ENCODE measurements around the gene RAMP3.

Gene RAMP3

DNA sequence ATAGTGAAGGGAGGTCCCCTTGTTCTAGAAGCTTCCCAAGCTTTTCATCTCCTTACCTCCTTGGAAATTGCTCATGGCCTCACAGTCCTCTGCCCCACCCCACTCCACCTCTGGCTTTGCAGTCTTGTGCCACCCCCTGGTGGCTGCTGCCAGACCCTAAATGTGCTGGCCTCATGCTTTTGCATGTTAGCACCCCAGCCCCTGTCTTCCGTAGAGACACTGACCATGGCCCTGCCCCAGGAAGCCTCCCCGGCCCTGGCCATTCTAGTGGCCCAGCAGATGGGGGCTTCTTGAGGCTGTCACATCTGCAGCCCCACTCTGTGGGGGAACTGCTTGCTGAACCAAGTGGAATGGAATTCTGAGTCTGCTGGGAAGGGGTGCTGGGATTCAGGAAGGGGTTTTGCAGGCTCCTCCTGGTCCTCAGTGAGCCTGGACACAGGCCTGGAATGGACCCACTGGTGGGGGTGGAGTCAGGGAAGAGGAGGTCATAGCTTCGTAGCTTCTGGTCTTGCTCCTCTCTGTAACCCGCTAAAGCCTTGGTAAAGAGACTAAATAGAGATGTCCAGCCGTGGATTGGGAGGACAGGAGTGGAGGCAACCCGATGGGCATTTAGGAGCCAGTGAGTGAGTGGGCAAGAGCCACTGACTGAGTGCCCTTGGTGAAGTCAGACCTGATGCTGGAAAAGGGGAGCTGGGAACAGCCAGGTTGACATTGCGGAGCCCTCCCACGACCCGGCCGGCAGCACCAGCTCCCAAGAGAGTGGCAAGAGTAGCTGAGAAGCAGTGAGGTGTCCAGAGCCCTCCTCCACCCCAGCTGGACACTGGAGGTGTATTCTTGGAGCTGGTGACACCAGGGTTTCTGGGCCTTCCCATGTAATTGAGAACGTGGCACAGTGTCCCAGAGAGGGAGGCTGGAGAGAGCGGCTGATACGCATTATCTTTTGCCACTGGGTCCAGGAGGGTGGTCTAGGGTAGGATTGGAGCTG, 20.9 kb downstream of the RAMP3 start:
- peaks cover 41% of the 10 kb centered on the region for H3K27me3 Mint-ChIP-seq
- H3K9me3 Mint-ChIP-seq = no peaks in the 10 kb centered on the region
- no peak overlapping the region for H3K27ac Mint-ChIP-seq
- H3K4me3 Mint-ChIP-seq = no peak overlapping the region
- H3K4me1 Mint-ChIP-seq = no peaks in the 10 kb centered on the region
- DNase-seq (no peak), ATAC-seq (peak; percentile 39)

DNA sequence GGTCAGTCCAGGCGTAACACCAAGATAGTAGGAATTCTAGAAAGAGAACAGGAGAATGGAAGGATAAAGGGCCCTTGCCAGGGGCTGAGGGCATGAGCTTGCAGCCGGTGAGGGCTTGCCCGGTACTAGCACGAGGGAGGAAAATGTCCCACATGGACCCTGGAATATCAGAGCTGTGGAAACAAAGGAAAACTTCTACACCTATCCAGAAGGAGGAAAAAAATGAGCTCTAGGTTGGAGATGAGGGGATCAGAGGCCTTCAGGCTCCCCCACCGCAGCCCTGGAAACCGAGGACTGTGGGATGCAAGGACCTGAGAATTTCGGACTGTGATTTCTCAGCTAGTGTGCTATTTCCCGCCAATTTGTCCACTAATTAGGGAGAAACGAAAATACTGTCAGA, 22.1 kb downstream of the RAMP3 start:
- Mint-ChIP-seq H3K27ac (peak overlapping the region in 1 of 2 donors; percentile 0), H3K4me3 (no peak overlapping the region), H3K27me3 (peaks cover 41% of the 10 kb centered on the region), H3K9me3 (no peaks in the 10 kb centered on the region), H3K4me1 (no peaks in the 10 kb centered on the region)
- DNase-seq (no peak), ATAC-seq (no peak)

DNA sequence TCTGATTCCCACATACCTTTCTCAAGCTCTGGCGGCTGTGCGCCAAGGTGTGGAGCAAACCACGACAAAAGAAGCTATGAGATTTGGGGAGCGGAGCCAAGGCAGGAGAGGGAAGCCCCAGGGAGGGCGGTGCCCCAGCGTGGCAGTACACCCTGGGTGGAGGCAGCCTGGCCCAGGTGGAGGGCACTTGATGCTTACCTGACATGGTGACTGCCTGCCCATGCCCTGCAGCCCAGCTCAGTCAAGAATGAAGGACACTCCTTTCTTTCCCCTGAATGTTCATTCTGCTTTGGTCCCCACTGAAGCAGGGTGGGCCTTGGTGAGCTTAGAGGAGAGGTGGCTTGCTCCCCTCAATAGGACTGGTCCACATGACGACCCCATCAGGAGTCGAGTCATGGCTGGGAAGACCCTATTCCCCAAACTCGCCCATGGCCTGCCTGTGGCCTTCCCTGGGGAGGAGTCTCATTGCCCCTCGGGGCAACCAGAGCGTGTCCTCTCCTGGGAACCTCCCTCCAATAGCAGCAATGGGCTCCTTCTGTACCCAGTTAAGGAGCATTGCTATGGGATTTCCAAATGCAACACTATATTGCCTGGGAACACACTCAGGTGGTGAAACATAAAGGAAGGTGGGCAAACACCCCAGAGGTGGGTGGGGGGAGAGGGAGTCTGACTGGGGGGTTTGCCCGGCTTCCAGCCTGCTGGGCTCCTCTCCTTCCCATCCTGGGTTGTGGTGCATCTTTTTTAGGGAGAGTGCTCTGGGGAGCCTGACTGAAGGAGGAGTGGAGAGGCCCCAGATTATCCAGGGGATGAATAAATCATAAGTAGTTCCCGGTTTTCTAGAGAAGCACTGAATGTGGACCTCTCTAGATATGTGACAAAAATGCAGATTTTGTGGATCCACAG, 22.7 kb downstream of the RAMP3 start:
- no peak overlapping the region for H3K27ac Mint-ChIP-seq
- H3K27me3 Mint-ChIP-seq = peaks cover 41% of the 10 kb centered on the region
- H3K9me3 Mint-ChIP-seq = no peaks in the 10 kb centered on the region
- H3K4me1 Mint-ChIP-seq = no peaks in the 10 kb centered on the region
- H3K4me3 Mint-ChIP-seq = no peak overlapping the region
- DNase-seq (peak in 1 of 2 donors; percentile 5), ATAC-seq (no peak)

DNA sequence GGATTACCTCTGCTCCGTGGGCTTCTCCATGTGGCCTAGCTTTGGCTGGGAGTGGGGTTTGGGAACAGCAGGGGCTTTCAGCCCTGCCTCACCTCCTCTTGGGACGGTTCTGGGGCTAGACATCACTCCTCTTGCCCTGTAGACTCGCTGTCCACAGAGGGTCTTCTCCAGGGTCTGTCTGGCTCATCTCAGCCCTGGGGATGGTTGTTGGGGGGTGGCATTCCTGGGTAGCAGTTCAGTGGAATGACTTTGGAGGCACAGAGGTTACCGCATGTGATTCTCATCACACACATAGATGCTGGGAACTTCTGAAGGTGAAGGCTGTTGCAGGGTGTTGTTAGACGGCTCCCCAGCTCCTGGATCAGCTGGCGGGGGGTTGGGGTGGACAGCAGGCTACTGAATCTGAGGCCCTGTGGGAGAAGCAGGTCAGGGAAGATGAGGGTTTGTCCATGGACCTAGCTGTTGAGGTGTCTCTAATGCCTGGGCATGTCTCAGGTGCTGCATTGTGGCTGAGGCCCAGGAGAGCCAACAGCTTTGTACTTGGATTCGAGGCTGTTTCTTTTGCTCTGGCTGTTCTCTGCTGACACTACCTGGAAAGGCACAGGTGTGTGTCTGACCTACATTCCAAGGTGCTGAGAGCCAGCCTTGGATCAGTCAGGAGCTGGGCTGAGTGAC, 23.8 kb downstream of the RAMP3 start:
- ATAC-seq = no peak
- Mint-ChIP-seq H3K4me1 (no peaks in the 10 kb centered on the region), H3K27me3 (peaks cover 34% of the 10 kb centered on the region), H3K27ac (no peak overlapping the region), H3K4me3 (no peak overlapping the region), H3K9me3 (no peaks in the 10 kb centered on the region)
- no peak for DNase-seq

DNA sequence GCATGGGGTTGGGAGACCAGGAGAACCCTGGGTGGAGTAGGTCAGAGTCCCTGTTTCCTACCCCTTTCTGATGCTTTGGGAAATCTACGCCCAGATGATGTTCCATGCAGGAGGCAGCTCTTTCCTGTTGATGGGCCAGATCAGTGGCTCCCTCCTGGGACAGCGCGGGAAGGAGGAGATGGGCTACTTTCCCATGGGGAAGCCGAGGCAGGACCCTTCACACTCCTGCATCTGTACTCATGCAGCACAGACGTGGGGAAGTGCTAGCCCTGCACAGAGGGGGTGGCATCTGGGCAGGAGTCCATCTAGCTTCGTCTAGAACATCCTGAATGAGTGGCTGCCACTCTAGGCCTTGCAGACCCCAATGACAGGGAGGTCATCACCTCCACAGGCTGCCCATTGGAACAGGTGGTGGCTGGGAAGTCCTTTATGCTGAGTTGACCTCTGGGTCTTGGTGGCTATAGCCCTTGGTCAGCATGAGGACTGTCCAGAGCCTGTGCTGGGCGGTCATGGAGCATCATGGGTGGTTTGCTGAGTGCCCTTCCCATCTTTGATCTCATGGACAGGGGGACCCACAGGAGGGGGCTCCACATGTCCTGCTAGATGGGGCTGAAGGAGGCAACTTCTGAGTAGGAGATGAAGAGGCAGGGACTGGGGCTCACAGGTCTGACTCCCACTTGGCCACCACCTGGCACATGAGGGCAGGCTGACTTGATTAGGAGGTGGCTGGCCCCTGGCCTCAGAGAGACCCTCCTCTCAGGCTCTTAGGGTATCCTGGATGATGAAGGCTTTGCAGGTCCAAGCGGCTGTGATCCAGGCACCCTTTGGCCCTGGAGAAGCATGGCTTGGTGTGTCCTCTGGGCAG, 24.6 kb downstream of the RAMP3 start:
- peak in 1 of 2 donors; percentile 5 for DNase-seq

DNA sequence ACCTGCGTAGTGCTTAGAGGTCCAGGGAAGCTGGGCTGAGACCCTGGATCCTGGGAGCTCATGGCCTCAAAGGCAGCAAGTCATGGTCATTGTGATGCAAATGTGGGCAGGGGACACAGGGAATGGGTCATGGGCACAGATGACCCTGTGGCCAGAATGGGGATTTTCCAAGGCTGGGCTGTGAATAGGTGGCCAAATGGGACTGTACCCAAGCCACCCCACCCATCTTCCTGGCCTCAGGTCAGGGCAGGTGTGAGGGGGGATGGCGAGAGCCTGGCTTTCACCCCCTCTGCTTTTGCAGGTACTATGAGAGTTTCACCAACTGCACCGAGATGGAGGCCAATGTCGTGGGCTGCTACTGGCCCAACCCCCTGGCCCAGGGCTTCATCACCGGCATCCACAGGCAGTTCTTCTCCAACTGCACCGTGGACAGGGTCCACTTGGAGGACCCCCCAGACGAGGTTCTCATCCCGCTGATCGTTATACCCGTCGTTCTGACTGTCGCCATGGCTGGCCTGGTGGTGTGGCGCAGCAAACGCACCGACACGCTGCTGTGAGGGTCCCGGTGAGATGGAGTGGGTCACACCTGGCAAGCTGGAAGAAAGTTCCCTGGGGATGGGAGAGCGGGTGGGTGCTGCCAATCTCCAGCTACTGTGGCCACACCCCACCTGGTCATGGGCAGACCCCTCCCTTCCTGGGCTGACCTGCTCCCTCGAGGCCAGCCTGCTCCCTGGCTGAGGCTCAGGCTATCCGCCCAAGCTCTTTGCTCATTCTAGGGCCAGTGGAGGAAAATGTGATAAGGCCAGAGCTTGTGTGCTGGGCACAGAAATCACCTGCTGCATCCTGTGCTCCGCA, 25.5 kb downstream of the RAMP3 start:
- H3K4me3 Mint-ChIP-seq = no peak overlapping the region
- H3K27me3 Mint-ChIP-seq = peaks cover 45% of the 10 kb centered on the region
- H3K4me1 Mint-ChIP-seq = no peaks in the 10 kb centered on the region
- no peaks in the 10 kb centered on the region for H3K9me3 Mint-ChIP-seq
- ATAC-seq = no peak
- no peak overlapping the region for H3K27ac Mint-ChIP-seq
- DNase-seq = no peak

More for the DNA sequence above, 24.6 kb downstream of the RAMP3 start:
- no peak for ATAC-seq
- Mint-ChIP-seq H3K4me3 (no peak overlapping the region), H3K9me3 (no peaks in the 10 kb centered on the region), H3K27me3 (peaks cover 42% of the 10 kb centered on the region), H3K4me1 (no peaks in the 10 kb centered on the region), H3K27ac (no peak overlapping the region)

DNA sequence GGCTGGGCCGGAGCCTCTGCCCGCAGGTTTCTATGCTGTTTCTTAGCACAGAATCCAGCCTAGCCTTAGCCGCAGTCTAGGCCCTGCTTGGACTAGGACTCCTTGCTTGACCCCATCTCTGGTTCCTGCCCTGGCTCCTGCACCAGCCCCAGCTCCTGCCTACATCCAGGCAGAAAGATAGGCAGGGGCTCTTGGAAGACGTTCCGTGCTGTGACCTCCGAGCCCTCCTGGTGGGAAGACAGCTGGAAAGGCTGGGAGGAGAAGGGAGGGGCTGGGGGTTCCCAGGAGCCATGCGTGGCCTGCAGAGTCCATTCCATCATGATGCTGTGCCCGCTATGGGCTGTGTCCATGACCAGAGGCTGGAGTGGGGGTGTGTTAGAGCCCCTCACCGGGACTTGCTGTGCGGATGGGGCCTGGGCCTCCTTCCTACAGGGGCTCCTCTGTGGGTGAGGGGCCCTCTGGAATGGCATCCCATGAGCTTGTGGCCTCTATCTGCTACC, 26.2 kb downstream of the RAMP3 start:
- H3K4me1 Mint-ChIP-seq = no peaks in the 10 kb centered on the region
- no peak overlapping the region for H3K4me3 Mint-ChIP-seq
- DNase-seq (no peak), ATAC-seq (no peak)
- H3K27ac Mint-ChIP-seq = no peak overlapping the region
- H3K9me3 Mint-ChIP-seq = no peaks in the 10 kb centered on the region
- peaks cover 38% of the 10 kb centered on the region for H3K27me3 Mint-ChIP-seq

DNA sequence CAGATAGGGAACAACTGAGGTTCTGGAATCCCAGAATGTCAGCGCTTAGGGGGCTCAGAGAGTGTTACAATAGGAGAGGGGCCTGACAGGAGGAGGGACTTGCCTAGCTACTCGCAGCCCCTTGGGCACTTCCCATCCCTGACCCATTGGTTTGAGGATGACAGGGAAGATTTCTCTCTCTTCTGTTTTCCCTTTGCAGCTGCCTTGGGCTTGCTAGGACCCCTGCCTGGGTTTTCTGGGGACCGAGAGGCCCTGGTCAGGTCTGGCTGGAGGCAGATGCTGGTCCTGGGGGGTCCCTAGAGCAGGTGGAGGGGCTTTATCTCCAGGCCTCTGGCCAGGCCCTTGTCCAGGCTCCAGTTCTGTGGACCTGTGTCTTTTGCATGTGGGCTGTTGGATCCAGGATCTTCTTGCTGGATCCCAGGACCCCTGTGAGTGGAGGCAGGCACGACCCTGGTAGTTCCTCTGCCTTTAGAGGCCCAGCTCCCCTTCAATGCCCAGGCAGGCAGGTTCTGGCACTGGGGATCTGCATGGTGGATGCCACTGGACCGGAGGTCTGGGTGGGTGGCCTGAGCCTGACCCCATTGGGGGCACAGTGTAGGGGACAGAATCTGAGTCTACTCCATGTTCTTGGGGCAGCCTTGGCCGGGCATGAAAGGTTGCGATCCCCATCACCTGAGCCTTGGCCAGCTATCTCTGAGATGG, 26.9 kb downstream of the RAMP3 start:
- Mint-ChIP-seq H3K27ac (no peak overlapping the region), H3K9me3 (no peaks in the 10 kb centered on the region), H3K4me1 (no peaks in the 10 kb centered on the region), H3K27me3 (peaks cover 31% of the 10 kb centered on the region), H3K4me3 (no peak overlapping the region)
- DNase-seq (no peak), ATAC-seq (no peak)

DNA sequence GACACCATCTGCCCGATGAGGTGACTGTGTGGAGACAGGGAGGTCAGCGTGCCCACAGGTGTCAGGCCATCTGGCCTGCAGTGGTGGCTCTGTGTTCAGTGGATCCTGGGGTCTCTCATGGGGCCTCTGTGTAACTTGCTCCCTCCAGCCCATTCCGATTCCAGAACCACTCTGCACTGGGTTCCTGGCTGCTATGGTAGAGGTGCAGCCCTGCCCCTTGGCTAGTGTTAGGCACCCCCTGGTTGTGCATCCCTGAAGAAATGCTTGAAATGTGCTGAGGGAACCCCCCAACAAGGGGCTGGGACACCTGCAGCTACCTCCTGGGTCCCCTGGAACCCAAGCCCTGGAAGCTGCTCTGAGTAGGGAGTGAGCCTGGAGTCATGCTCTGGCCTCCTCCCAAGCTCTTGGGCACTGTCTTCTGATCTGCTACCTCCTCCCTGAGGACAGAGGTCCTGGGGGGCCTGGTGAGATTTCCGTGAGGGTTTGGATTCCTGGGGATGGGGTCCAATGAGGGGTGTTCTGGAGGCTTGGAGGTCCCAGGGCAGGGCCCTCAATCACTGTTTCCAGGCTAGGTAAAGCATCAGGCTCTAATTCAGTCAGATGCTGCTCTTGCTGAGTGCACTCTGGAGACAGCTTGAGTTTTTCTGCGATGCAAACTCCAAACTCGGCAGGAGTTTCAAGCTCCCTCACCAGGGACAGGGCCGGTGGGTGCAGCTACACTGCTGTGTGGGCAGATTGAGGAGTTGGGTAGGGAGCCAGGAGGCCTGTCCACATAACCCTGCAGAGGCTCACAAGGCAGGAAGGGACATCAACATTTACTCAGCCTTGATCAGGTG, 27.7 kb downstream of the RAMP3 start:
- Mint-ChIP-seq H3K27me3 (peaks cover 25% of the 10 kb centered on the region), H3K4me1 (no peaks in the 10 kb centered on the region), H3K4me3 (no peak overlapping the region), H3K27ac (no peak overlapping the region), H3K9me3 (no peaks in the 10 kb centered on the region)
- ATAC-seq = no peak
- no peak for DNase-seq

DNA sequence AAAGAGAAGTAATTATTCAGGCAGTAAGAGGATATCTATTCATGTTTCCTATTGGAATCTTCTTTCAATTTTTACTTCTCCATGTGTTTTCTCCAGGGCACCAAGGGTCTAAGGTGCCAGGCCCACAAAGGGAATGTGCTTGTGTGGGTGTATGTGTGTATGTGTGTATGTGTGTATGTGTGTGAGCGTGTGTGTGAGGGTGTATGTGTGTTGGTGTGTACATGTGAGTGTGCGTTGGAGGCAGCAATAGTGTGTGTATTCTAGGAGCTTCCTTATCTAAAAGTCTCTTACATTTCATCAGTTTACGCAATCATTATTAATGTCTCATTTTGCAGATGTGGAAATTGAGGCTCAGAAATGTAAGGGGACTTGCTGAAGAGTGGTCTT, 28.3 kb downstream of the RAMP3 start:
- ATAC-seq (no peak), DNase-seq (no peak)
- Mint-ChIP-seq H3K27me3 (peaks cover 21% of the 10 kb centered on the region), H3K27ac (no peak overlapping the region), H3K4me3 (no peak overlapping the region), H3K9me3 (no peaks in the 10 kb centered on the region), H3K4me1 (no peaks in the 10 kb centered on the region)

DNA sequence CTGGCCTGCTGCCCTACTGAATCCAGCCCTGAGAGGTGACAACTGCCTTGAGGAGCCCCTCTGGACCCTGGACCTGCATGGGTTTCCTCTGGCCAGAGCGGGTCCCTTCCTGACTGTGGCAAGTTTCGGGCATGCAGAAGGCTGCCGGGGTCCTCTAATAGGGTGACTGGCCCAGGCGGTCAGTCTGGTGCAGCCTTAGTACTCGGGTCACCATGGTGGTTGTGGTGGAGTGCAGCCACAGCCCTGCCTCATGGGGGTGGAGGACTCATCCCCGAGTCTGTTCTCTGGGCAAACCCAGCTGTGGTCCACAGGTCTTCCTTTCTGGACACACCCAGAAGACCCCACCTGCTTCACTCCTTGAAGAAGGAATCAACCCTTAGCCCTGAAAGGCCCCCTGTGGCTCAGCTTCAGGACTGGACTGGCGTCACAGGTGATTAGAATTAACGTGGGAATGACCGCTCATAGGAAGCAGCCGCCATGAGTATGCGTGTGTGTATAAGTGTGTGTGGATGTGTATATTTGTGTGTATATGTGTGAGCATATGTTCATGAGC, 28.7 kb downstream of the RAMP3 start:
- ATAC-seq = no peak
- no peak overlapping the region for H3K27ac Mint-ChIP-seq
- no peaks in the 10 kb centered on the region for H3K9me3 Mint-ChIP-seq
- H3K4me1 Mint-ChIP-seq = no peaks in the 10 kb centered on the region
- no peak for DNase-seq
- H3K4me3 Mint-ChIP-seq = no peak overlapping the region
- peaks cover 22% of the 10 kb centered on the region for H3K27me3 Mint-ChIP-seq

DNA sequence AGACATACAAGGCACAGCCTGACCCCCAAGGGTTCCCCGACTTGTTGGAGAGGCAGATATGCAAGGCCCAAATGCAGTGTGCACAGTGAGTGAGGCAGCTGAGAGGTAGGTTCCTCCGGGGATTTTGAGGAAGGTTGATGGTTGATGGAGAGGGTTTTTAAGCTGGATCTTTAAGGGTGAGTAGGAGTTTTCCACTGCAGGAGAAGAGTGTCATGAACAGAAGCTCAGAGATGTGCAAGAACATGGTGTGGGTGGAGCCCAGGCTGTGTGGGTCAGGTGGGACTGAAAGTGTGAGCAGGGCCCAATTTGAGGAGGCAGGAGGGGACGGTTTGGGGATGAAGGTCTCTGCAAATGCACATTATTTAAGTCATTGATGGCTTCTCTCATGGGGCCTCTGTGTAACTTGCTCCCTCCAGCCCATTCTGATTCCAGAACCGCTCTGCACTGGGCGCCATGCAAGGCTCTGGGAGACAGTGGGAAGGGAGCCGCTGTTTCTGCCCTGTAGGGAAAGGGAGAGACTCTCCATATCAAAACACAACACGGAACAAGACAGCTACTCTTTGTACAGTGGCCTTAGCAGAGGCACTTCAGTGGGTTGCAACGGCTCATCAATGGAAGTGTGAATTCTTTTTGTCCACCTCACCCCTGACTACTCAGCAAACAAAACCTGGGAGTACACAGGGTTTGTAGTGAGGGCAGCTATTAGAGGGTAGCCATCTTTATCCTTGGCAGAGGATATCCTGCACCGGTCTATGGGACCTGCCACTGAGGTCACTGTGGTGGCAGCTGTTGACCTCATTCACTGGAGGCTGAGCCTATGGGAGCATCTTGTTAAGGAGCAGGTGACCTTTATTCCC, 29.7 kb downstream of the RAMP3 start:
- DNase-seq = no peak

More for the DNA sequence above, 29.7 kb downstream of the RAMP3 start:
- Mint-ChIP-seq H3K4me1 (peaks cover 1% of the 10 kb centered on the region), H3K4me3 (no peak overlapping the region), H3K27me3 (peaks cover 25% of the 10 kb centered on the region), H3K27ac (no peak overlapping the region), H3K9me3 (peaks cover 1 to 8% of the 10 kb centered on the region in 2 donors)
- no peak for ATAC-seq
